Superior temporal gyrus (tissue), 1 donor: ENCODE measurements around the gene ZNF133.
"Not testable (repeated sequence)": the region's sequence is repeated elsewhere in the genome, so short reads cannot be mapped to it uniquely, and the experiment has no call there.

ENCODE experiments used
- DNase-seq: peaks from one replicate; pipeline ENCODE4 v3.0.0-alpha.2; 2016; ENCODE audit errors: extremely low spot score

The ZNF133 gene

GRCh38 chr20:18287915-18288748 lies at the start of gene ZNF133:
TSS of gene ZNF133 (plus strand) at chr20:18288527. CDS start at chr20:18305687, 17,160 bp downstream.
- DNase-seq, result peak; percentile 97

GRCh38 chr20:18240997-18241396 lies 47.3 kb upstream of the ZNF133 start:
- DNase-seq, result no peak

- no peak for DNase-seq
Observed at GRCh38 chr20:18243802-18244201, 44.5 kb upstream of the ZNF133 start.

GRCh38 chr20:18248545-18248944 lies 39.8 kb upstream of the ZNF133 start:
- not testable (repeated sequence) for DNase-seq

- DNase-seq, result no peak
Observed at GRCh38 chr20:18250217-18250616, 38.1 kb upstream of the ZNF133 start.

GRCh38 chr20:18252597-18253451 lies 35.5 kb upstream of the ZNF133 start:
- DNase-seq, result no peak

- no peak for DNase-seq
Observed at GRCh38 chr20:18254615-18255014, 33.7 kb upstream of the ZNF133 start.

- no peak for DNase-seq
Observed at GRCh38 chr20:18255526-18255925, 32.8 kb upstream of the ZNF133 start.

GRCh38 chr20:18256440-18257090 lies 31.8 kb upstream of the ZNF133 start:
- DNase-seq, result no peak

- peak; percentile 36 for DNase-seq
Observed at GRCh38 chr20:18258126-18258860, 30.0 kb upstream of the ZNF133 start.

GRCh38 chr20:18259730-18260129 lies 28.6 kb upstream of the ZNF133 start:
- no peak for DNase-seq

- DNase-seq, result no peak
Observed at GRCh38 chr20:18263723-18264122, 24.6 kb upstream of the ZNF133 start.

GRCh38 chr20:18265441-18265840 lies 22.9 kb upstream of the ZNF133 start:
- no peak for DNase-seq

- no peak for DNase-seq
Observed at GRCh38 chr20:18266282-18266681, 22.0 kb upstream of the ZNF133 start.

- DNase-seq, result no peak
Observed at GRCh38 chr20:18267815-18268214, 20.5 kb upstream of the ZNF133 start.

- DNase-seq, result no peak
Observed at GRCh38 chr20:18271160-18271559, 17.2 kb upstream of the ZNF133 start.

- no peak for DNase-seq
Observed at GRCh38 chr20:18272451-18272850, 15.9 kb upstream of the ZNF133 start.

GRCh38 chr20:18273738-18274137 lies 14.6 kb upstream of the ZNF133 start:
- peak; percentile 59 for DNase-seq

GRCh38 chr20:18275960-18276359 lies 12.4 kb upstream of the ZNF133 start:
- not testable (repeated sequence) for DNase-seq

GRCh38 chr20:18276821-18277220 lies 11.5 kb upstream of the ZNF133 start:
- peak; percentile 88 for DNase-seq

- no peak for DNase-seq
Observed at GRCh38 chr20:18279242-18279641, 9.1 kb upstream of the ZNF133 start.
